Ishikawa (cell line): Measurements from ENCODE around the gene MLLT3.

Experiments used
- CEBPB ChIP-seq: IDR thresholded peaks from 2 replicates; pipeline ENCODE4 v1.6.1; 2012
- CREB1 ChIP-seq: IDR thresholded peaks from 2 replicates; pipeline ENCODE4 v1.6.1; 2012; ENCODE audit warnings: low read depth
- EGR1 ChIP-seq: IDR thresholded peaks from 2 replicates; pipeline ENCODE4 v1.6.1; 2012
- EP300 ChIP-seq: IDR thresholded peaks from 2 replicates; pipeline ENCODE4 v1.6.1; 2012; ENCODE audit warnings: borderline replicate concordance
- FOXM1 ChIP-seq: IDR thresholded peaks from 2 replicates; pipeline ENCODE4 v1.6.1; 2012; ENCODE audit warnings: low read depth, borderline replicate concordance
- MAX ChIP-seq: IDR thresholded peaks from 2 replicates; pipeline ENCODE4 v1.6.1; 2012
- NFIC ChIP-seq: IDR thresholded peaks from 2 replicates; pipeline ENCODE4 v1.6.1; 2012
- RAD21 ChIP-seq: IDR thresholded peaks from 2 replicates; pipeline ENCODE4 v1.6.1; 2012; ENCODE audit warnings: low read depth
- REST ChIP-seq: IDR thresholded peaks from 2 replicates; pipeline ENCODE4 v1.6.1; 2012; ENCODE audit warnings: low read depth, mild to moderate bottlenecking
- TAF1 ChIP-seq: IDR thresholded peaks from 2 replicates; pipeline ENCODE4 v1.6.1; 2012; ENCODE audit warnings: low read depth, mild to moderate bottlenecking
- TCF12 ChIP-seq: IDR thresholded peaks from 2 replicates; pipeline ENCODE4 v1.6.1; 2012; ENCODE audit warnings: low read depth
- TEAD4 ChIP-seq: IDR thresholded peaks from 2 replicates; pipeline ENCODE4 v1.6.1; 2012
- USF1 ChIP-seq: IDR thresholded peaks from 2 replicates; pipeline ENCODE4 v1.6.1; 2012
- YY1 ChIP-seq: IDR thresholded peaks from 2 replicates; pipeline ENCODE4 v1.6.1; 2012; ENCODE audit warnings: low read depth
- ZBTB7A ChIP-seq: IDR thresholded peaks from 2 replicates; pipeline ENCODE4 v1.6.1; 2012; ENCODE audit warnings: low read depth

The MLLT3 gene

GRCh38 chr9:20436476-20437195, 185.7 kb downstream of the MLLT3 start:
- no peak for TF ChIP-seq YY1
- no peak for TF ChIP-seq RAD21
- TF ChIP-seq EGR1, result no peak
- no peak for TF ChIP-seq TAF1
- TF ChIP-seq CREB1, result no peak
- TF ChIP-seq FOXM1, result no peak
- TF ChIP-seq EP300, result no peak
- no peak for TF ChIP-seq NFIC
- no peak for TF ChIP-seq TEAD4
- no peak for TF ChIP-seq REST
- no peak for TF ChIP-seq MAX
- TF ChIP-seq USF1, result no peak
- TF ChIP-seq TCF12, result no peak
- no peak for TF ChIP-seq ZBTB7A
- no peak for TF ChIP-seq CEBPB

GRCh38 chr9:20428976-20429375, 193.3 kb downstream of the MLLT3 start:
- TF ChIP-seq EGR1, result no peak
- TF ChIP-seq FOXM1, result no peak
- TF ChIP-seq NFIC, result no peak
- TF ChIP-seq USF1, result no peak
- TF ChIP-seq CREB1, result no peak
- TF ChIP-seq TCF12, result no peak
- no peak for TF ChIP-seq RAD21
- TF ChIP-seq TAF1, result no peak
- no peak for TF ChIP-seq EP300
- TF ChIP-seq MAX, result no peak
- no peak for TF ChIP-seq CEBPB
- TF ChIP-seq REST, result no peak
- no peak for TF ChIP-seq YY1
- no peak for TF ChIP-seq ZBTB7A
- no peak for TF ChIP-seq TEAD4

- TF ChIP-seq NFIC (no peak), EGR1 (no peak), MAX (no peak), FOXM1 (no peak), CEBPB (no peak), YY1 (no peak), EP300 (no peak), RAD21 (no peak), USF1 (no peak), REST (no peak), CREB1 (no peak), ZBTB7A (no peak), TCF12 (no peak), TEAD4 (no peak), TAF1 (no peak)
These were observed 194.9 kb downstream of the MLLT3 start for GRCh38 chr9:20427359-20427758.
